GM21360 (cell line): Measurements from ENCODE around the gene KCNJ9.
"Not testable (repeated sequence)": the region's sequence is repeated elsewhere in the genome, so short reads cannot be mapped to it uniquely, and the experiment has no call there.

ENCODE experiments used
- ATAC-seq: cut with Tn5 transposase; IDR thresholded peaks from one replicate; pipeline ENCODE4 v1.9.1; 2021; ENCODE audit warnings: mild to moderate bottlenecking, moderate library complexity; ENCODE audit not compliant: unreplicated experiment

The KCNJ9 gene

GRCh38 chr1:160101717-160102522 is 20.6 kb downstream of the KCNJ9 start:
- ATAC-seq: no peak

DNA sequence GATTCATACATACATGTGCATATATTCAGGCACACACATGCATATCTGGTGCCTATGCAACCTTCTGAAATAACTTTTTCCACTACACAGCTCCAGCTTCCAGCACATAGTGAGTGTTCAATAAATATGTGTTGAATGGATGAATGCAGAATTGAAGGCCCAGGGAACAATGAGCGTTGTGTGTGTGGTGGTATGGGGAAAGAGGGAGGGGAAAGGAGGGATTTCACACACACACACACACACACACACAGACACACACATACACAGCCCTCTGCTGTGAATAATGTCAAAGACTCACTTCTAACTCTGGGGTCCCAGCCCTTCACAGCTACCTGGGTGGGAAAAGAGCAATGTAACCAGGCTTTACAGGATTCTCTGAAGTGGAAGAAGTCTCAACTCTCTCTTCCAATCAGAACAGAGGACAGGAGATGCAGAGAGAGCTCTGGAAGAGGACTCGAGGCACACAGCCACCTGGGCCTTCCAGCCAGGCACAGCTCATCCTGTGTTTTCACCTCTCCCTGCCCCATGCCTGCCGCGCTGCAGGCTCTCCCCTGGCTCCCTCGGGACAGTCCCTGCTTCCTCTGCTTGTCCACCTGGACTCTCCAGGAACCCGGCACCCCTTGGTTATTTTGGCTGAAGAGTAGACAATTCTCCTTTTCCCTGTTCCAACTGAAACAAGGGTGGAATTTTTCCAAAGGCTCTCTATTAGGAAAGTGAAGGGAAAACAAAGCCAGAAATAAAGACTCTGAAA is 22.5 kb downstream of the KCNJ9 start:
- ATAC-seq: no peak

- no peak for ATAC-seq
Measured at GRCh38 chr1:160104486-160104885, 23.1 kb downstream of the KCNJ9 start.

GRCh38 chr1:160105155-160105554 is 23.8 kb downstream of the KCNJ9 start:
- ATAC-seq: no peak

DNA sequence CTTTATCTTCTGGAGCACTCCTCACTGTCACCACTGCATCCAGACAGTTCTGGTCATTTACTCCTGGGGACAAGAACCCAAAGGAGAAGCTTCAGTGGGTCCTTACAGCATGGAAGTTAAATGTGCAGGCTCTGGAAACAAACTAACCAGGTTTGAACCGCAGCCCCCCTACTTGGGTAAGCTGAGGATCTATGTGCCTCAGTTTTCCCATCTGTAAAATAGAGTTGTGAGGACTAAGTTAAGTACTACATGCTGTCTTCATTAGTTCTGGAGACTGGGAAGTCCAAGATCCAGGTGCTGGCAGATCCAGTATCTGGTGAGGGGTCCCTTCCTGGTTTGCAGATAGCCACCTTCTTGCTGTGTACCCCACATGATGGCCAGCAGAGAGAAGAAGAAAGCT is 26.2 kb downstream of the KCNJ9 start:
- ATAC-seq: no peak

- ATAC-seq: no peak
Measured at GRCh38 chr1:160108888-160109662, 27.7 kb downstream of the KCNJ9 start.

GRCh38 chr1:160109686-160110085 is 28.3 kb downstream of the KCNJ9 start:
- no peak for ATAC-seq

- ATAC-seq: not testable (repeated sequence)
Measured at GRCh38 chr1:160111462-160111861, 30.1 kb downstream of the KCNJ9 start.

- no peak for ATAC-seq
Measured at GRCh38 chr1:160112357-160112756, 31.0 kb downstream of the KCNJ9 start.

- no peak for ATAC-seq
Measured at GRCh38 chr1:160113407-160113806, 32.1 kb downstream of the KCNJ9 start.

GRCh38 chr1:160114085-160114484 is 32.7 kb downstream of the KCNJ9 start:
- no peak for ATAC-seq

- ATAC-seq: no peak
Measured at GRCh38 chr1:160115545-160116282, 34.4 kb downstream of the KCNJ9 start, which contains the start of gene ATP1A2. ATP1A2 (plus strand) TSS chr1:160115759; CDS start chr1:160115862, 103 bp downstream.

- no peak for ATAC-seq
Measured at GRCh38 chr1:160116283-160117147, 35.2 kb downstream of the KCNJ9 start.

DNA sequence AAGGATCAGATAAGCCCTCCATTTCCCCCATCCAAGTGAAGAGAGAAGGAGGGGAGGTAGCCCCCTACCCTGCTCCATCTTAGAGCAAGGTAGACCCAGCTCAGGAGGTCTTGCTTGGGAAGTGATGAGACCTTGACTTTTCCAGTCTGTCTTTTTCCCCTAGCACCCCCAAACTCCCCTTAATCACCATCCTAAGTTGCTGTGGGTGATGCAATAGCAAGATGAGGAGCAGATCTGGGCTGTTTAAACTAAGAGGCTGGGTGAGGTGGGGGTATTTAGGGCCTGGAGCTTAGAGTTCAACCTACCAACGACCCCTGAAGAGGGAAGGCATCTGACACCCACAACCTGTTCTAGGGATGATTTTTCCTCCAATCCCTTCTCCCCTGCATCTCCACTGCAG is 36.0 kb downstream of the KCNJ9 start:
- ATAC-seq: no peak

- ATAC-seq: no peak
Measured at GRCh38 chr1:160117709-160118183, 36.4 kb downstream of the KCNJ9 start.

DNA sequence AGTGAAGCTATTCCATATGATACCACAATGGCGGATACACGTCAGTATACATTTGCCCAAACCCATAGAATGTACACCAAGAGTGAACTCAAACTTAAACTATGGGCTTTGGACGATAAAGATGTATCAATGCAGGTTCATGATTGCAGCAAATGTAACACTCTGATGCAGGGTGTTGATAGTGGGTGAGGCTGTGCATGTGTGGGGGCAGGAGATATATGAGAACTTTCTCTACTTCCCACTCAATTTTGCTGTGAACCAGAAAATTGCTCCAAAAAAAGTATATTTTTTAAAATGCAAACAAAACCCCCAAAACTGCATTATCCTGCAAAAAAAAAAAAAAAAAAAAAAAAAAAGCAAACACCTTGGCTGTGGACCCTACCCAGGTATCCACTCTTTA is 37.6 kb downstream of the KCNJ9 start:
- no peak for ATAC-seq

DNA sequence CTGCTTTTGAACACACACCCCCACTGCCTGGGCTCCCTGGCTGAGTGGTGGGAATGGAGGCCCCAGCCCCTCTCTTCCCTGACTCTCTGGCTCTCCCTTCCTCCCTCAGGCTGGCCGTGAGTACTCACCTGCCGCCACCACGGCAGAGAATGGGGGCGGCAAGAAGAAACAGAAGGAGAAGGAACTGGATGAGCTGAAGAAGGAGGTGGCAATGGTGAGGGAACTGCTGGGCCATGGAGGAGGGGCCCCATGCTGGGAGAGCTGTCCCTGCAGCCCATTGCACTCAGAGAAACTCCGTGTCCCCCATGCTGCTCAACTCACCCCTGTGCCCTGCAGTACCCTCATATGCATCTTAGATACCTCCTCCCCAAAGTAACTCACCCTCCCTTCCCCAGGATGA is 39.5 kb downstream of the KCNJ9 start:
- no peak for ATAC-seq

DNA sequence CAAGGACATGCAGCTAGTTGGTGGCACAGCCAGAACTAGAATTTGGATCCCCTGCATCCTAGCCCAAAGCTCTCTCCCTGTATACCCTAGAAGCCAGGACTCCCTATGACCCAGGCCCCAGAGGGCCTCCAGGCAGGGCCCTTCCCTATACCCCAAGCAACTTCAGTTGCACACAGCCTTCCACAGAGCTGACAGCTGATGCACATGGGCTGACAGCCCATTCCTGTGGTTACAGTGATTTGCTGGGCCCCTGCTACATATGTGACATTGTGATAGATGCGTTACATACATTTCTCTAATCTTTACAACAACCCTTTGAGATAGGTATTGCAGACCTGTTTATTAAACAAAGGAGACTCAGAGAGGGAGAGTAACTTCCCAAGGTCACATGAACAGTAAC is 40.0 kb downstream of the KCNJ9 start:
- no peak for ATAC-seq

- no peak for ATAC-seq
Measured at GRCh38 chr1:160122978-160123495, 41.7 kb downstream of the KCNJ9 start.
